Hepatocyte (in vitro differentiated cells): ENCODE data around the gene TSFM.

Source experiments
- CTCF ChIP-seq: fragments of 200-600 bp; sonication (generic); IDR thresholded peaks from 2 replicates; pipeline ENCODE4 v1.5.1; 2016; ENCODE audit warnings: antibody characterized with exemption, mild to moderate bottlenecking; ENCODE audit not compliant: poor library complexity
- EZH2 ChIP-seq: fragments of 200-600 bp; sonication (generic); IDR thresholded peaks from 2 replicates; pipeline ENCODE4 v1.6.1; 2016; ENCODE audit warnings: antibody characterized with exemption, mild to moderate bottlenecking, borderline replicate concordance

- TF ChIP-seq CTCF (no peak), EZH2 (no peak)
Observed at GRCh38 chr12:57762463-57762862, 20.1 kb upstream of the TSFM start.
